WERI-Rb-1 (cell line): ENCODE results near the gene BAAT.

Experiments used
- DNase-seq: peaks from one replicate; pipeline ENCODE4 v3.0.0-alpha.2; 2020
- H3K27ac ChIP-seq: fragments of 250-450 bp; sonication (Bioruptor Pico); 2 replicates; pipeline ENCODE4 v1.5.1; 2020; ENCODE audit warnings: mild to moderate bottlenecking, moderate library complexity
- H3K27me3 ChIP-seq: fragments of 250-450 bp; sonication (Bioruptor Pico); 2 replicates; pipeline ENCODE4 v1.5.1; 2021; ENCODE audit warnings: mild to moderate bottlenecking, low read depth, moderate library complexity; ENCODE audit not compliant: insufficient read depth, severe bottlenecking
- H3K36me3 ChIP-seq: fragments of 250-450 bp; sonication (Bioruptor Pico); 2 replicates; pipeline ENCODE4 v1.5.1; 2020; ENCODE audit warnings: mild to moderate bottlenecking, moderate library complexity
- H3K4me3 ChIP-seq: 2 replicates; pipeline ENCODE4 v1.5.1; 2011; ENCODE audit warnings: low read depth, mild to moderate bottlenecking, control low read depth, low read length
- H3K9me3 ChIP-seq: fragments of 250-450 bp; sonication (Bioruptor Pico); 2 replicates; pipeline ENCODE4 v1.5.1; 2021; ENCODE audit warnings: mild to moderate bottlenecking, moderate library complexity; ENCODE audit not compliant: severe bottlenecking
- TF ChIP-seq, protein P1 (sequence below): IDR thresholded peaks from 2 replicates; pipeline ENCODE4 v1.5.1; 2011; ENCODE audit warnings: low read depth, mild to moderate bottlenecking, control low read depth, inconsistent platforms, low read length

Gene BAAT

DNA sequence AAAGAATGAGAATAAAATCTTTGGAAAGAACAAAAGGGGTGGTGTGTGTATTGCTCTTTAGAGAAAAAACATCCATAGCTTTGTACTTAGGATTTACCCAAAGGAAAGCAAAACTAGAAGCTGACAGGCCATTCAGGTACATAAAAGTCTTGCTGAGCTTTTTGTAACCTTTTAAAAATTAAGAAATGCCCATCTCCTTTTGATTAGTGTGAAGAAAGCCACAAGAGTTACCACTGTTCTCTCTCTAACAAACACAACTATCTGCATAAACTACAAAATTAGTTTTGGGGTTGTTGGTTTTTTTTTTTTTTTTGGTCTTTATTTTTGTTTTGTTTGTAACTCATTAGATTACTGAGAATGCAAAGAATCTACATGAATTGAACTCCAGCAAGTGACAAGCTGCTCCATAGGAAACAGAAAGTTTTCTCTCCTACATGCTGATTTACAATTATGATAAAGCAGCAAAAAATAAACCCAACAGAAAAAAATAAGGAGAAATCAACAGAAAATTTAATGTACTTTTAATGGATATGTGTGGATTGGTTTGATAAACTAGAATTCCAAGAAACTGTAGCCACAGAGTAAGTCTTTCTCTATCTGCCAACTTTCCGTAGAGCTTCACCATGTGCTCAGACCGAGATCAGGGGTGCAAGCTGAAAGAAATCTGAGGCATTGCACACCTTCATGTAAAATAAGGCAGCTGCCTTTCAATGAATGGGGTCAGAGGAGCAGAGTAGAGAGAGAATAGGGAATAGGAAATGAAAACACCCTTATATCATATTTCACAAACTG is 12.3 kb downstream of the BAAT start:
- Histone ChIP-seq H3K27ac (no peak overlapping the region), H3K27me3 (no peaks in the 10 kb centered on the region), H3K4me3 (no peak overlapping the region), H3K36me3 (no peaks in the 10 kb centered on the region), H3K9me3 (no peaks in the 10 kb centered on the region)
- no peak for DNase-seq
- TF ChIP-seq, protein P1, sequence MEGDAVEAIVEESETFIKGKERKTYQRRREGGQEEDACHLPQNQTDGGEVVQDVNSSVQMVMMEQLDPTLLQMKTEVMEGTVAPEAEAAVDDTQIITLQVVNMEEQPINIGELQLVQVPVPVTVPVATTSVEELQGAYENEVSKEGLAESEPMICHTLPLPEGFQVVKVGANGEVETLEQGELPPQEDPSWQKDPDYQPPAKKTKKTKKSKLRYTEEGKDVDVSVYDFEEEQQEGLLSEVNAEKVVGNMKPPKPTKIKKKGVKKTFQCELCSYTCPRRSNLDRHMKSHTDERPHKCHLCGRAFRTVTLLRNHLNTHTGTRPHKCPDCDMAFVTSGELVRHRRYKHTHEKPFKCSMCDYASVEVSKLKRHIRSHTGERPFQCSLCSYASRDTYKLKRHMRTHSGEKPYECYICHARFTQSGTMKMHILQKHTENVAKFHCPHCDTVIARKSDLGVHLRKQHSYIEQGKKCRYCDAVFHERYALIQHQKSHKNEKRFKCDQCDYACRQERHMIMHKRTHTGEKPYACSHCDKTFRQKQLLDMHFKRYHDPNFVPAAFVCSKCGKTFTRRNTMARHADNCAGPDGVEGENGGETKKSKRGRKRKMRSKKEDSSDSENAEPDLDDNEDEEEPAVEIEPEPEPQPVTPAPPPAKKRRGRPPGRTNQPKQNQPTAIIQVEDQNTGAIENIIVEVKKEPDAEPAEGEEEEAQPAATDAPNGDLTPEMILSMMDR = no peak

DNA sequence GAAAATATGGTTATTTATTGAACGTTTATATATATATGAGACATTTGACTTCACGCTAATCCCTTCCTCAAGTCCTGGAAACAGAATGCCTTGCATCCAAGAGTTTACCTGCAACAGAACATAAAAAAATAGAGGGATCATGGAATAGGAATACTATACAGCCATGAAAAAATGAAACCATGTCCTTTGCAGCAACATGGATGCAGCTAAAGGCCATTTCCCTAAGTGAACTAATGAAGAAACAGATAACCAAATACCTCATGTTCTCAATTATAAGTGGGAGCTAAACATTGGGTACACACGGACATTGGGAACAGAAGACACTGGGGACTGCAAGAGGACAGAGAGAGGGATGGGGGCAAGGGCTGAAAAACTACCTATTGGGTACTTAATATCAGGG is 13.0 kb downstream of the BAAT start:
- H3K27me3 ChIP-seq = no peaks in the 10 kb centered on the region
- H3K27ac ChIP-seq = no peak overlapping the region
- H3K4me3 ChIP-seq = no peak overlapping the region
- DNase-seq = no peak
- no peaks in the 10 kb centered on the region for H3K36me3 ChIP-seq
- no peaks in the 10 kb centered on the region for H3K9me3 ChIP-seq
- TF ChIP-seq, protein P1 = no peak

DNA sequence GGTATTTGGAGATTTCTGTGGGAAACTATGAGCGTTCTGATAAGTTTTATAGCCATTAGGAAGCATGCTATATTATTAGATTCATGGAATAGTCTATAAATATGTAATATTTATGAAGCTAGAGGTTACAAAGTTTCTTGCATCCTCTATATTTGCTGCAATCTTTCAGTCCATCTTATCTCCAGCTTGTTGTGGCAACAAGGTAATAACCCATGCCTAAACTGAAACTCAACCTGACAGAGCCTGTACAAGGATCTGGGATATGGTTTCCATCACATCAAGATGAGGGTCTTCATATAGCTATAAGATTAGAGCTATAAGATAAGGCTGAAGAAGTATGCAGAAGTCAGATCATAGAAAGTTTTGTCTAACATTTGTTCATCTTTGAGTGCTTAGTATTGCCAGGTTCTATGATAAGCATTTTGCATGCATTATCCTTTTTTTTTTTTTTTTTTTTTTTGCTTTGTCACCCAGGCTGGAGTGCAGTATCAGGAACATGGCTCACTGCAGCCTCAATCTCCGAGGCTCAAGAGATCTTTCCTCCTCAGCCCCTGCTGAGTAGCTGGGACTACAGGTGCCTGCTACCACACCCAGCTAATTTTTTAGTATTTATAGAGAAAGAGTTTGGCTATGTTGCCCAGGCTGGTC is 14.8 kb downstream of the BAAT start:
- H3K36me3 ChIP-seq = no peaks in the 10 kb centered on the region
- no peaks in the 10 kb centered on the region for H3K27me3 ChIP-seq
- H3K9me3 ChIP-seq = no peaks in the 10 kb centered on the region
- H3K4me3 ChIP-seq = no peak overlapping the region
- no peak overlapping the region for H3K27ac ChIP-seq
- no peak for DNase-seq
- TF ChIP-seq, protein P1 = no peak

DNA sequence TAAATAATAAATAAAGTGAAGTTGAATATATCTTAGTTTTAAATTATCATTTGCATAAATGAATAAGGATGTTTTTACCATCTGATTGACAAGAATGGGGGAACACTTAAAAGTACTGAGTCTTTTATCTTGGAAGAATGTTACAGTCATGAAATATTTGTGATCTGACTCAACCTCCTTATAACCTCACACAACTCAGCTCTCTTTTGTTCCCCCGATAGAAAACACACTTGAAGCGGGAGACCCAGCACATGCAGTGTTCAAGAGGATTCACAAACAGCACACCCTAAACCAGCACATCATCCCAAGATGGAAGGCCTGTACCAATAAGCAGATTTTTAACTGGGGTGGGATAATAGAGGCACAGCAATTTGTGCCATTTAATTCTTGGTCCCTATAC is 15.5 kb downstream of the BAAT start:
- TF ChIP-seq, protein P1 = no peak
- Histone ChIP-seq H3K36me3 (no peaks in the 10 kb centered on the region), H3K4me3 (no peak overlapping the region), H3K27ac (no peak overlapping the region), H3K27me3 (no peaks in the 10 kb centered on the region), H3K9me3 (no peaks in the 10 kb centered on the region)
- no peak for DNase-seq

DNA sequence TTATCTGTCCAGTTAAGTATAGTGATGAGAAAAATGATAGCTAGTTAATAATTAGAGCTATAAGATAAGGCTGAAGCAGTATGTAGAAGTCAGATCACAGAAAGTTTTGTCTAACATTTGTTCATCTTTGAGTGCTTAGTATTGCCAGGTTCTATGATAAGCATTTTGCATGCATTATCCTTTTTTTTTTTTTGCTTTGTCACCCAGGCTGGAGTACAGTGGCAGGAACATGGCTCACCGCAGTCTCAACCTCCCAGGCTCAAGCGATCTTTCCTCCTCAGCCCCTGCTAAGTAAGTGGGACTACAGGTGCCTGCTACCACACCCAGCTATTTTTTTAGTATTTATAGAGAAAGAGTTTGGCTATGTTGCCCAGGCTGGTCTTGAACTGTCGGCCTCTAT is 17.5 kb downstream of the BAAT start:
- H3K27ac ChIP-seq = no peak overlapping the region
- TF ChIP-seq, protein P1 = no peak
- no peak for DNase-seq
- H3K9me3 ChIP-seq = no peaks in the 10 kb centered on the region
- no peak overlapping the region for H3K4me3 ChIP-seq
- no peaks in the 10 kb centered on the region for H3K27me3 ChIP-seq
- H3K36me3 ChIP-seq = no peaks in the 10 kb centered on the region
